BJ (cell line): ENCODE data around the gene BACE2. TPM values are rescaled to one million over a fixed set of nuclear protein-coding genes. Genes with fewer than 3 reads are reported as not detected.

ENCODE experiments used
- CTCF ChIA-PET: fragments of 350-600 bp; formaldehyde crosslinking; extraction: SDS; loops from one replicate; lab custom pipeline; 2021; ENCODE audit warnings: antibody characterized with exemption, inconsistent platforms; lab: Yijun Ruan, JAX
- POLR2A ChIA-PET: fragments of 300-600 bp; sonication (Branson Sonifier 250); formaldehyde crosslinking; extraction: SDS; loops from one replicate; lab custom pipeline; 2021; ENCODE audit warnings: antibody characterized with exemption; lab: Charles Lee
- DNase-seq: peaks from one replicate; pipeline ENCODE4 v3.0.0-alpha.2; 2011; ENCODE audit warnings: low read depth
- H3K27me3 ChIP-seq: 2 replicates; pipeline ENCODE4 v1.6.0; 2011; ENCODE audit warnings: low read length; ENCODE audit not compliant: control insufficient read depth, insufficient read depth
- H3K36me3 ChIP-seq: 2 replicates; pipeline ENCODE4 v1.5.1; 2011; ENCODE audit warnings: low read length; ENCODE audit not compliant: control insufficient read depth, insufficient read depth
- H3K4me3 ChIP-seq: 2 replicates; pipeline ENCODE4 v1.5.1; 2011; ENCODE audit warnings: low read depth, mild to moderate bottlenecking, control low read depth, low read length
- polyA plus RNA-seq: library from polyadenylated mRNA; depleted of rRNA; stranded (reverse); fragments of >200 nt; gene quantifications from 2 replicates; pipeline ENCODE4 v1.2.3, GENCODE V29; 2011
- TF ChIP-seq, protein P1 (sequence below): IDR thresholded peaks from 2 replicates; pipeline ENCODE4 v1.5.1; 2011; ENCODE audit warnings: low read depth, mild to moderate bottlenecking, control low read depth, inconsistent platforms, low read length, moderate library complexity; ENCODE audit not compliant: insufficient read depth

Gene BACE2
- polyA plus RNA-seq, 1 experiment: 38.5 TPM

GRCh38 chr21:41319273-41319672, 151.3 kb downstream of the BACE2 start:
- TF ChIP-seq, protein P1, sequence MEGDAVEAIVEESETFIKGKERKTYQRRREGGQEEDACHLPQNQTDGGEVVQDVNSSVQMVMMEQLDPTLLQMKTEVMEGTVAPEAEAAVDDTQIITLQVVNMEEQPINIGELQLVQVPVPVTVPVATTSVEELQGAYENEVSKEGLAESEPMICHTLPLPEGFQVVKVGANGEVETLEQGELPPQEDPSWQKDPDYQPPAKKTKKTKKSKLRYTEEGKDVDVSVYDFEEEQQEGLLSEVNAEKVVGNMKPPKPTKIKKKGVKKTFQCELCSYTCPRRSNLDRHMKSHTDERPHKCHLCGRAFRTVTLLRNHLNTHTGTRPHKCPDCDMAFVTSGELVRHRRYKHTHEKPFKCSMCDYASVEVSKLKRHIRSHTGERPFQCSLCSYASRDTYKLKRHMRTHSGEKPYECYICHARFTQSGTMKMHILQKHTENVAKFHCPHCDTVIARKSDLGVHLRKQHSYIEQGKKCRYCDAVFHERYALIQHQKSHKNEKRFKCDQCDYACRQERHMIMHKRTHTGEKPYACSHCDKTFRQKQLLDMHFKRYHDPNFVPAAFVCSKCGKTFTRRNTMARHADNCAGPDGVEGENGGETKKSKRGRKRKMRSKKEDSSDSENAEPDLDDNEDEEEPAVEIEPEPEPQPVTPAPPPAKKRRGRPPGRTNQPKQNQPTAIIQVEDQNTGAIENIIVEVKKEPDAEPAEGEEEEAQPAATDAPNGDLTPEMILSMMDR: no peak
- no peak for DNase-seq
- POLR2A ChIA-PET: no interaction called here
- no peaks in the 10 kb centered on the region for H3K36me3 ChIP-seq
- no peak overlapping the region for H3K4me3 ChIP-seq
- CTCF ChIA-PET: interaction anchor here (0.6 to 1.8 kb wide), 3 partner anchors 11 to 53 kb away, joined by 3 to 5 read pairs (median 4); no protein-coding TSS in a partner anchor
- peaks cover 23% of the 10 kb centered on the region for H3K27me3 ChIP-seq

DNA sequence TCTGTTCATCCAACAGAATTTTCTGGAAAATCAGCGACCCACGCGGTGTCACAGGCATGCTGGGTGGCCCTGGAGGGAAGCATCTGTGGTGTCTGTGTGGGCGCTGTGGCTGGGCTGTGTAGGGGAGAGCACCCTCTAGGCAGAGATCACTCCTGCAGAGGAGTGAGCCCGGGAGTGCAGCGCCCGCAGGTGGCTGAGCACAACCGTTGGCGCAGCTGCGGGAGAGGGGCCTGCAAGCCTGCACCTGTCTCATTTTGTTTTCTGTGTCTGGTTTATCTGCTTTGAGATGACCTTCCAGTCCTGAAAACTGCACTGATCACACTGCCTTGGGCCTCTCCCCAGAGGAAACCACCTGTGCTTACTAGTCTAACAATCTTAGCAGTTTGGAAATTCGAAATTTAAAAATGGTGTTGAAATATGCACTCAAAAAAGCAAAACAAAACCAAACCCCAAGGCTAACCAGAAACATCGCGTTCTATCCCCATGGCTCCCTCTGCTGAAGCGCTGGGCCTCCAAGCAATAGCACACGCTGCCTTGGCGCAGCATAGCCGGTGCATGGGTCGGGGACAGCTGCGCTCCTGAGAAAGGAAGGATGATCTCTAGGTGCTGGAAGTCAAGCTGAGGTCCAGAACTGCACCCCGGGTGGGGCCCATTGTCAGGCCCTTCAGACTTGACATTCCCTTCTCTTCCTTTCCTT, 153.4 kb downstream of the BACE2 start:
- TF ChIP-seq, protein P1: no peak
- ChIA-PET POLR2A (no interaction called here), CTCF (interaction anchor here (0.8 kb wide), 1 partner anchor 53 kb away, joined by 3 read pairs; no protein-coding TSS in a partner anchor)
- no peak overlapping the region for H3K4me3 ChIP-seq
- no peaks in the 10 kb centered on the region for H3K36me3 ChIP-seq
- no peak for DNase-seq
- H3K27me3 ChIP-seq: peaks cover 13% of the 10 kb centered on the region

DNA sequence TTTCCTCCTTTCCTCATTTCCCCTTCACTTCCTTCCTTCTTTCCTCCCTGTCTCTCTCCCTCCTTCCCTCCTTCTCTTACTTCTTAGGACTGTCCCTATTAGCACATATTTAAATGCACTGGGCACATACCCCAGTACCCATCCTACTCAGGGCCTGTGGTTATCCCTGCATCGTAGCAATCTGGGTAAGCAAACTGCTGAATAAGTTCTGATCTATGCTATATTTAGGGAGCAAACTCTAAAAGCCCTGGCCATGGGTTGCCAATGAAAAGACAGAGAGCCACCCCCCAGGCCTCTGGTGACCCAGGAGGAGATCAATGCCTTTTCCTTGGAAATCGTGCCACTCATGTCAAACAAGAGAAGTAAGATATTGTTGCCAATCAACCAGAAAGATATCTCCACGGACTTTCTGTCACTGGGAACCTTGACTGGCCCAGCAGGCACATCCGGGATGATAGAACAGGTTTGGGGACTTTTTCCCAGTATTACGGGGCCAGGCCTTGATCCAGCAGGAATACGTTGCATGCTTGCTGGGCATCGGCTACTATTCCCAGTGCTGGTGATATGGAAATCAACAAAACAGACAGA, 154.0 kb downstream of the BACE2 start:
- ChIA-PET CTCF (no interaction called here), POLR2A (no interaction called here)
- Histone ChIP-seq H3K4me3 (no peak overlapping the region), H3K27me3 (peaks cover 10% of the 10 kb centered on the region), H3K36me3 (no peaks in the 10 kb centered on the region)
- TF ChIP-seq, protein P1: no peak
- DNase-seq: no peak

- ChIA-PET CTCF (interaction anchor here (1.7 kb wide), 1 partner anchor 11 kb away, joined by 3 read pairs; no protein-coding TSS in a partner anchor), POLR2A (no interaction called here)
- Histone ChIP-seq H3K27me3 (peaks cover 8% of the 10 kb centered on the region), H3K36me3 (no peaks in the 10 kb centered on the region), H3K4me3 (no peak overlapping the region)
- no peak for DNase-seq
- TF ChIP-seq, protein P1: no peak
Observed at GRCh38 chr21:41322496-41323382, 154.8 kb downstream of the BACE2 start.
